Measurements from ENCODE around the gene GMDS.

Gene GMDS

DNA sequence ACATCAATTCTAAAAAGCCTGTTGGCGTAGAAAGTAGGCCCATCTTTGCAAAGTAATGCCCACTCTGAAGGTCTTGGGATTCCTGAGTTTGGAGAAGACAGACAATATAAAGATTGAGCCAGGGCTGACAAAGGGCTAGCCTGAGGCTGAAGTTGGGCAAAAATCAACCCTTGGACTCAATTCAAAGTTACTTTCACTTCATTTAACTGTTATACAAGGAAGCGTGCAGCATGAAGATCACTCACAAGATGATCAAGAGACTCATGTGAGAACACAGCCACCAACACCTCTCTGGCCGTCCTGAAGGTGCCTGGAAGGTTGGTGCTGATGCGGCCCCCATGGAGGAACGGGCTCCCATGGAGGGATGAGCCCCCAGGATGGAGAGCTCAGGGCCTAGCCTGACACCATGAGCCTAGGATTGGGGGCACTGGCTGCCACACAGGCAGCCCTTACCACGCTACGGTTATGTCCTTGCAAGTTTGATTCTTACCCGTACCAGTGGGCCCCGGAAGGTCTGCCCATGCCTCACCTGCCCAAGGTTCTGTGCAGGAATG is 609.1 kb downstream of the GMDS start:
- no peak overlapping the region for H3K27ac ChIP-seq (ENCODE audit: low read length)
- no peaks in the 10 kb centered on the region for H3F3A ChIP-seq (ENCODE audit: insufficient read depth, low read length)
- DNase-seq: no peak
- H3K27me3 ChIP-seq (replicated peaks; ENCODE audit: insufficient read depth, low read length): no peaks in the 10 kb centered on the region
- no peaks in the 10 kb centered on the region for H3K79me2 ChIP-seq (ENCODE audit: low read length)
- no peaks in the 10 kb centered on the region for H3K36me3 ChIP-seq (replicated peaks; ENCODE audit: insufficient read depth, low read length)
- no peak overlapping the region for H3K9ac ChIP-seq (ENCODE audit: low read length)
- H3K9me3 ChIP-seq (replicated peaks; ENCODE audit: insufficient read depth, low read length): no peaks in the 10 kb centered on the region
- no peak overlapping the region for H3K4me2 ChIP-seq (ENCODE audit: low read depth, low read length)
- no peaks in the 10 kb centered on the region for H3K4me1 ChIP-seq (ENCODE audit: low read length)
- no peak overlapping the region for H2AFZ ChIP-seq (ENCODE audit: low read length)
- TF ChIP-seq EZH2 (optimal IDR thresholded peaks at IDR 0.05; ENCODE audit: low read depth, low read length): no peak
- TF ChIP-seq CTCF (IDR thresholded peaks at IDR 0.05; ENCODE audit: low read length): no peak
- TF ChIP-seq EZH2phosphoT487 (IDR thresholded peaks at IDR 0.05; ENCODE audit: low read length): no peak
- H3K4me3 ChIP-seq (ENCODE audit: low read length): no peak overlapping the region
- no peaks in the 10 kb centered on the region for H3K9me2 ChIP-seq (replicated peaks; ENCODE audit: insufficient read depth, low read length)
- no peaks in the 10 kb centered on the region for H4K20me1 ChIP-seq (ENCODE audit: insufficient read depth, low read length)

GRCh38 chr6:1635305-1636010 is 609.9 kb downstream of the GMDS start:
- H3K9ac ChIP-seq (ENCODE audit: low read length): no peak overlapping the region
- H2AFZ ChIP-seq (ENCODE audit: low read length): no peak overlapping the region
- H3K27me3 ChIP-seq (replicated peaks; ENCODE audit: insufficient read depth, low read length): no peaks in the 10 kb centered on the region
- DNase-seq: no peak
- no peaks in the 10 kb centered on the region for H3K36me3 ChIP-seq (replicated peaks; ENCODE audit: insufficient read depth, low read length)
- no peak overlapping the region for H3K4me3 ChIP-seq (ENCODE audit: low read length)
- no peaks in the 10 kb centered on the region for H3F3A ChIP-seq (ENCODE audit: insufficient read depth, low read length)
- no peaks in the 10 kb centered on the region for H3K9me3 ChIP-seq (replicated peaks; ENCODE audit: insufficient read depth, low read length)
- H3K27ac ChIP-seq (ENCODE audit: low read length): no peak overlapping the region
- H3K79me2 ChIP-seq (ENCODE audit: low read length): no peaks in the 10 kb centered on the region
- no peaks in the 10 kb centered on the region for H3K4me1 ChIP-seq (ENCODE audit: low read length)
- no peaks in the 10 kb centered on the region for H4K20me1 ChIP-seq (ENCODE audit: insufficient read depth, low read length)
- H3K9me2 ChIP-seq (replicated peaks; ENCODE audit: insufficient read depth, low read length): no peaks in the 10 kb centered on the region
- no peak for TF ChIP-seq EZH2 (optimal IDR thresholded peaks at IDR 0.05; ENCODE audit: low read depth, low read length)
- no peak for TF ChIP-seq CTCF (IDR thresholded peaks at IDR 0.05; ENCODE audit: low read length)
- no peak for TF ChIP-seq EZH2phosphoT487 (IDR thresholded peaks at IDR 0.05; ENCODE audit: low read length)
- H3K4me2 ChIP-seq (ENCODE audit: low read depth, low read length): no peak overlapping the region

DNA sequence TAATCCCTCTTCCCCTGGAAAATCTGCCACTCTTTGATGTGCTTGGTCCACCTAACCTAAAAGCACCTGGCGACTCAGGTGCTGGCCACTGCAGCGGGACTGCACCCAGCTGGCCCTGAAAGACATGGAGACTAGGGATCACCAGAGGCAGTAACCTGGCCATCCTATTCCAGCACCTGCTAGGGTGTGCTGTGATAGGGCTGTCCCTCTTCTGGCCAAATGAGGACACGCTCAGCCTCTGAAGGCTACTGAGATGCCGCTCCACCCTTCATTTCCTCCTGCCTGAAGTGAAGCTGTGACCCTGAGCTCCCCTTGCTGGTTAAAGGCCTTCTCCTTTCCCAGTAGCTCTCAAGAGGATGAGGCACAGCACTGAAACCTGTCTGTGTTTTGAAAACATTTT is 611.3 kb downstream of the GMDS start:
- Histone ChIP-seq H3F3A (ENCODE audit: insufficient read depth, low read length) (no peaks in the 10 kb centered on the region), H3K9ac (ENCODE audit: low read length) (no peak overlapping the region), H3K36me3 (replicated peaks; ENCODE audit: insufficient read depth, low read length) (no peaks in the 10 kb centered on the region), H3K9me2 (replicated peaks; ENCODE audit: insufficient read depth, low read length) (no peaks in the 10 kb centered on the region), H3K4me1 (ENCODE audit: low read length) (no peaks in the 10 kb centered on the region), H3K27me3 (replicated peaks; ENCODE audit: insufficient read depth, low read length) (no peaks in the 10 kb centered on the region), H3K4me2 (ENCODE audit: low read depth, low read length) (no peak overlapping the region), H4K20me1 (ENCODE audit: insufficient read depth, low read length) (no peaks in the 10 kb centered on the region), H2AFZ (ENCODE audit: low read length) (no peak overlapping the region), H3K4me3 (ENCODE audit: low read length) (no peak overlapping the region), H3K79me2 (ENCODE audit: low read length) (no peaks in the 10 kb centered on the region), H3K9me3 (replicated peaks; ENCODE audit: insufficient read depth, low read length) (no peaks in the 10 kb centered on the region), H3K27ac (ENCODE audit: low read length) (no peak overlapping the region)
- no peak for DNase-seq
- TF ChIP-seq CTCF (IDR thresholded peaks at IDR 0.05; ENCODE audit: low read length) (no peak), EZH2 (optimal IDR thresholded peaks at IDR 0.05; ENCODE audit: low read depth, low read length) (no peak), EZH2phosphoT487 (IDR thresholded peaks at IDR 0.05; ENCODE audit: low read length) (no peak)
